Esophagus muscularis mucosa (tissue), 4 donors: ENCODE data around the gene FBXW10B. TPM values are rescaled to one million over a fixed set of nuclear protein-coding genes. Genes with fewer than 3 reads are reported as not detected.
"Not testable (repeated sequence)": the region's sequence is repeated elsewhere in the genome, so short reads cannot be mapped to it uniquely, and the experiment has no call there.

ENCODE experiments used
- DNase-seq: peaks from one replicate; pipeline ENCODE4 v3.0.0-alpha.2; 2017; ENCODE audit errors: extremely low spot score
- H3K27ac ChIP-seq, 4 donors: fragments of 200-600 bp; sonication (generic); replicated peaks in 1 of 4; 1 replicate in 3 of 4; 2 replicates in 1 of 4; pipeline ENCODE4 v1.5.1; 2016 to 2019; ENCODE audit warnings: mild to moderate bottlenecking in 1 of 4
- H3K27me3 ChIP-seq, 4 donors: fragments of 200-600 bp; sonication (generic); one replicate each; pipeline versions ENCODE4 v1.5.1 to v1.6.0; 2016 to 2019
- H3K36me3 ChIP-seq, 4 donors: fragments of 200-600 bp; sonication (generic); one replicate each; pipeline ENCODE4 v1.5.1; 2016 to 2019
- H3K4me1 ChIP-seq, 4 donors: fragments of 200-600 bp; sonication (generic); one replicate each; pipeline ENCODE4 v1.5.1; 2016 to 2019
- H3K4me3 ChIP-seq, 4 donors: fragments of 200-600 bp; sonication (generic); 1 replicate in 2 of 4; 2 replicates in 2 of 4; pipeline ENCODE4 v1.5.1; 2016 to 2019; ENCODE audit warnings: mild to moderate bottlenecking in 4 of 4, moderate library complexity in 1 of 4
- H3K9me3 ChIP-seq, 4 donors: fragments of 200-600 bp; sonication (generic); 1 replicate in 3 of 4; 2 replicates in 1 of 4; pipeline ENCODE4 v1.5.1; 2016 to 2019
- CTCF ChIP-seq, 3 experiments: fragments of 200-600 bp in 2 of 3; fragments of 450-650 bp in 1 of 3; sonication (generic) in 2 of 3; IDR thresholded peaks; one replicate each; pipeline ENCODE4 v1.5.1; 2017 to 2019; ENCODE audit warnings: antibody characterized with exemption in 3 of 3, mild to moderate bottlenecking in 2 of 3, moderate library complexity in 1 of 3
- EP300 ChIP-seq: sonication (generic); formaldehyde crosslinking; IDR thresholded peaks from one replicate; pipeline ENCODE4 v1.6.1; 2017; ENCODE audit warnings: antibody characterized with exemption
- POLR2A ChIP-seq: fragments of 450-650 bp; IDR thresholded peaks from one replicate; pipeline ENCODE4 v1.6.1; 2017; ENCODE audit warnings: antibody characterized with exemption, moderate library complexity, mild to moderate bottlenecking, low read depth
- POLR2AphosphoS5 ChIP-seq, 2 donors: sonication (generic); formaldehyde crosslinking; IDR thresholded peaks; one replicate each; pipeline ENCODE4 v1.6.1; 2017; ENCODE audit warnings: antibody characterized with exemption in 2 of 2
- WGBS: methylation state at CpG from one replicate; pipeline ENCODE4 v1.1.5; 2018; 5-methylcytosine and 5-hydroxymethylcytosine counted together
- intact Hi-C: fragments of 100-400 bp; cut with DNase I; formaldehyde crosslinking; loops from one replicate; pipeline ENCODE4 v1.15.1; 2023
- total RNA-seq, 4 donors: library from RNA; depleted of rRNA; stranded (reverse); fragments of >200 nt; gene quantifications; one replicate each; pipeline versions ENCODE4 v1.1.0 to v1.2.1, GENCODE V29; 2016

FBXW10B gene
- total RNA-seq, 4 donors from 2014 or later: 0.52 TPM; not detected in 3

DNA sequence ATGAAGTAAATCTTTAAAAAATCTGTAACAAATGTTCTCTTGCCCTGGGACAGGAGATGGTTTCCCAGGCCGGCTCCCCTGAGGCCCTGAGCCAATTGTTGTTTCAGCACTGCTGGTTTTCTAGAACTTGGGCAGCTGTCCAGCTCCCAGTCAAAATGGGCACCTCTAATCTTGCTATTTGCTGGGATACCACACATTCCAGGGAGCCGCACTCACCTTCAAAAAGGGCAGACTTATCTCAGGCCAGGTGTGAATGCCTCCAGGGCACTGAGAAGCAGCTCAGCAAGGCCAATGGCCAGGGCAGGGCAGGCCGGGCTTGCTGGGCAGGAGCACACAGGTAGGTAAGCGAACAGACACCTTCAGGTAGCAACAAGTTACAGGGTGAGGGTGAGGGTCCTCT, 40.2 kb upstream of the FBXW10B start:
- no peak for DNase-seq
- TF ChIP-seq CTCF (IDR thresholded peaks at IDR 0.05) (no peak), POLR2A (no peak), POLR2AphosphoS5 (IDR thresholded peaks at IDR 0.05) (no peak), EP300 (no peak)
- WGBS: 85% methylated on average over 2 of the region's 4 CpGs

GRCh38 chr17:15659236-15659635, 39.7 kb upstream of the FBXW10B start:
- Histone ChIP-seq H3K36me3 (peaks cover 0 to 6% (median 0%) of the 10 kb centered on the region in 4 donors), H3K4me1 (peaks cover 0 to 15% (median 0%) of the 10 kb centered on the region in 4 donors), H3K4me3 (no peak overlapping the region), H3K9me3 (no peaks in the 10 kb centered on the region), H3K27ac (no peak overlapping the region), H3K27me3 (no peaks in the 10 kb centered on the region)
- TF ChIP-seq EP300: no peak
- no peak for TF ChIP-seq POLR2A
- no peak for TF ChIP-seq CTCF (IDR thresholded peaks at IDR 0.05)
- no peak for TF ChIP-seq POLR2AphosphoS5 (IDR thresholded peaks at IDR 0.05)
- DNase-seq: no peak
- intact Hi-C loops: no loop called here
- WGBS: 95% methylated on average over 6 of the region's 6 CpGs

More for the DNA sequence above, 40.2 kb upstream of the FBXW10B start:
- intact Hi-C loops: no loop called here
- no peaks in the 10 kb centered on the region for H3K27me3 ChIP-seq
- no peak overlapping the region for H3K4me3 ChIP-seq
- no peaks in the 10 kb centered on the region for H3K9me3 ChIP-seq
- H3K27ac ChIP-seq: peak overlapping the region in 1 of 4 donors; percentile 41
- peaks cover 0 to 10% (median 0%) of the 10 kb centered on the region in 4 donors for H3K36me3 ChIP-seq
- H3K4me1 ChIP-seq: peaks cover 0 to 15% (median 0%) of the 10 kb centered on the region in 4 donors

GRCh38 chr17:15658296-15658695, 38.8 kb upstream of the FBXW10B start:
- peaks cover 0 to 15% (median 0%) of the 10 kb centered on the region in 4 donors for H3K4me1 ChIP-seq
- TF ChIP-seq POLR2AphosphoS5 (IDR thresholded peaks at IDR 0.05) (no peak), EP300 (no peak), POLR2A (no peak), CTCF (IDR thresholded peaks at IDR 0.05) (no peak)
- H3K36me3 ChIP-seq: no peaks in the 10 kb centered on the region
- intact Hi-C loops: no loop called here
- H3K9me3 ChIP-seq: no peaks in the 10 kb centered on the region
- WGBS: 86% methylated on average over 3 of the region's 3 CpGs
- no peaks in the 10 kb centered on the region for H3K27me3 ChIP-seq
- no peak overlapping the region for H3K27ac ChIP-seq
- DNase-seq: no peak
- H3K4me3 ChIP-seq: no peak overlapping the region

- no peak overlapping the region for H3K4me3 ChIP-seq
- intact Hi-C loops: no loop called here
- H3K36me3 ChIP-seq: no peaks in the 10 kb centered on the region
- no peak for DNase-seq
- TF ChIP-seq EP300 (no peak), POLR2AphosphoS5 (IDR thresholded peaks at IDR 0.05) (no peak), CTCF (IDR thresholded peaks at IDR 0.05) (no peak), POLR2A (no peak)
- no peaks in the 10 kb centered on the region for H3K9me3 ChIP-seq
- peaks cover 0 to 15% (median 0%) of the 10 kb centered on the region in 4 donors for H3K4me1 ChIP-seq
- no peaks in the 10 kb centered on the region for H3K27me3 ChIP-seq
- H3K27ac ChIP-seq: no peak overlapping the region
Observed at GRCh38 chr17:15657868-15658267, 38.4 kb upstream of the FBXW10B start.

DNA sequence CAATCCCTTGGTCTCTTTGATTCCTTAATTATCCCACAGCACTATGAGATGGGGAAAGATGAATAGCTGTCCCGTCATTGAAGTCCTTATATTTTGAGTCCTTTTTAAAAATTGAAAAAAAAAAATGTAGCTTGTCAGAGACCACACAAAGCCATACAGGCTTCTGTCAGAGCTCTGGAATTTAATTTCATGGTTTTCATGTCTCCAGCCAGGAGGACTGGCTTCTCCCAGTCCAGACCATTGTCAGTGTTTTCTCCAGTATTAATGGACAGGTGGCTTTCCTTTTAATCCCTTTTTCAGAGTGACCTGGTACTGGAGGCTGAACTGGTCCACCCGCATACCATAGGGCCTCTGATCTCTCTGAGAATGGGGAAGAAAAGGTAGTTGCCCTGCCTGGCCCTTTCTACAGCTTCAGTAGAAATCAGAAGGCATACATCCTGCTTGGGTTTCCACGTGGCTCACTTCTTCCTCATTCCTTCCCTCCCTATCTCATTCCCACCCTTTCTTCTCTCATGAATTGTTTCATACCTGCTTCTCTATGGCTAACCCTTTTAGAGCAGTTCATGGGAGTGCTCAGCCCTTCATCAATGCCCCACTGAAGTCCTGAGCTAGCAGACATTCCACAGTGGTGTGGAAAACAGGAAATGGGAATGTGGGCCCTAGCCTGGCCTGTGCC, 35.5 kb upstream of the FBXW10B start:
- Histone ChIP-seq H3K27me3 (no peaks in the 10 kb centered on the region), H3K4me1 (peaks cover 21 to 26% (median 21%) of the 10 kb centered on the region in 4 donors)
- intact Hi-C loops: no loop called here

DNA sequence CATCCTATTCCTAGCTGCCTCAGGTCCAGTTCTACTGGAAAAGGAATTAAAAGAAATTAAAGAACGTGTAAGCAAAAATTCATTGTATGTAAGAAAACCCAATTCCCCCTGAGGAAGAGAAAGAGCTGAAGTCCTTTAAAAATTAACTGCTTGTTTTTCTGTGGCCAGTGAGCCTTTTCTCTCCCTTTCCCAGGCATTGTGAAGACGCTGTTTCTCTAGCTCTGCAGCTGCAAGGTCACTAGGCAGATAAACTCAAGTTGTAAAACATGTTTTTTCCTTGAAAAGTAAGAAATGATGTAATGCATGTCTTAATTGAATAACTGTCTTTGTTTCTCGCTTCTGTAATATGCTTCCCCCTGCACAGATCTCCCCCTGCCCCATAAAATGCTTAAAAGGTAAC, 34.9 kb upstream of the FBXW10B start:
- DNase-seq, H3K36me3 ChIP-seq, intact Hi-C loops, H3K4me3 ChIP-seq, H3K9me3 ChIP-seq, H3K27me3 ChIP-seq, H3K27ac ChIP-seq: not testable (repeated sequence)
- H3K4me1 ChIP-seq: peaks cover 18 to 32% (median 27%) of the 10 kb centered on the region in 4 donors
- WGBS: 88% methylated on average over 3 of the region's 3 CpGs

More for the DNA sequence above, 35.5 kb upstream of the FBXW10B start:
- no peaks in the 10 kb centered on the region for H3K36me3 ChIP-seq
- H3K4me3 ChIP-seq: no peak overlapping the region
- H3K27ac ChIP-seq: no peak overlapping the region
- WGBS: 76% methylated on average over 3 of the region's 3 CpGs
- DNase-seq: no peak
- TF ChIP-seq POLR2AphosphoS5 (IDR thresholded peaks at IDR 0.05): no peak
- TF ChIP-seq POLR2A: no peak
- no peak for TF ChIP-seq EP300
- TF ChIP-seq CTCF (IDR thresholded peaks at IDR 0.05): no peak
- no peaks in the 10 kb centered on the region for H3K9me3 ChIP-seq
